Measurements from ENCODE around the gene ANTXR2.
"Not testable (repeated sequence)": the region's sequence is repeated elsewhere in the genome, so short reads cannot be mapped to it uniquely, and the experiment has no call there.

- not testable (repeated sequence) for TF ChIP-seq CTCF, POLR2A (IDR thresholded peaks at IDR 0.05)
Observed at GRCh38 chr4:79889026-79889425, 184.0 kb downstream of the ANTXR2 start.

Data from right lobe of liver (tissue), 4 donors.